ENCODE measurements around the gene ZNF142.

Gene ZNF142

GRCh38 chr2:218671097-218671653 is 11.8 kb upstream of the ZNF142 start:
- Mint-ChIP-seq H3K27me3 (no peaks in the 10 kb centered on the region), H3K36me3 (peaks cover 5% of the 10 kb centered on the region), H3K4me3 (peak overlapping the region; percentile 94), H3K9me3 (no peaks in the 10 kb centered on the region), H3K27ac (peak overlapping the region; percentile 92), H3K4me1 (peaks cover 19% of the 10 kb centered on the region)
- ATAC-seq (ENCODE audit: low read depth) (no peak), DNase-seq (ENCODE audit: low spot score in 2 of 2) (no peak)

GRCh38 chr2:218664653-218665052 is 5.2 kb upstream of the ZNF142 start:
- Mint-ChIP-seq H3K4me3 (no peak overlapping the region), H3K36me3 (peaks cover 31% of the 10 kb centered on the region)

GRCh38 chr2:218663901-218664300 is 4.5 kb upstream of the ZNF142 start:
- ATAC-seq (ENCODE audit: low read depth): no peak
- Mint-ChIP-seq H3K36me3 (peaks cover 31% of the 10 kb centered on the region), H3K4me1 (peaks cover 11% of the 10 kb centered on the region), H3K4me3 (no peak overlapping the region), H3K27ac (no peak overlapping the region), H3K9me3 (no peaks in the 10 kb centered on the region), H3K27me3 (no peaks in the 10 kb centered on the region)
- no peak for DNase-seq (ENCODE audit: low spot score in 2 of 2)

More at GRCh38 chr2:218664653-218665052, 5.2 kb upstream of the ZNF142 start:
- Mint-ChIP-seq H3K9me3 (no peaks in the 10 kb centered on the region), H3K27ac (no peak overlapping the region), H3K27me3 (no peaks in the 10 kb centered on the region), H3K4me1 (peaks cover 9% of the 10 kb centered on the region)
- DNase-seq (ENCODE audit: low spot score in 2 of 2): no peak
- ATAC-seq (ENCODE audit: low read depth): no peak

- H3K36me3 Mint-ChIP-seq: peaks cover 31% of the 10 kb centered on the region
- no peak overlapping the region for H3K4me3 Mint-ChIP-seq
- ATAC-seq (ENCODE audit: low read depth): no peak
- peak overlapping the region; percentile 5 for H3K27ac Mint-ChIP-seq
- H3K9me3 Mint-ChIP-seq: no peaks in the 10 kb centered on the region
- no peaks in the 10 kb centered on the region for H3K27me3 Mint-ChIP-seq
- DNase-seq (ENCODE audit: low spot score in 2 of 2): no peak
- peaks cover 18% of the 10 kb centered on the region for H3K4me1 Mint-ChIP-seq
Measured at GRCh38 chr2:218662827-218663226, 3.4 kb upstream of the ZNF142 start.

DNA sequence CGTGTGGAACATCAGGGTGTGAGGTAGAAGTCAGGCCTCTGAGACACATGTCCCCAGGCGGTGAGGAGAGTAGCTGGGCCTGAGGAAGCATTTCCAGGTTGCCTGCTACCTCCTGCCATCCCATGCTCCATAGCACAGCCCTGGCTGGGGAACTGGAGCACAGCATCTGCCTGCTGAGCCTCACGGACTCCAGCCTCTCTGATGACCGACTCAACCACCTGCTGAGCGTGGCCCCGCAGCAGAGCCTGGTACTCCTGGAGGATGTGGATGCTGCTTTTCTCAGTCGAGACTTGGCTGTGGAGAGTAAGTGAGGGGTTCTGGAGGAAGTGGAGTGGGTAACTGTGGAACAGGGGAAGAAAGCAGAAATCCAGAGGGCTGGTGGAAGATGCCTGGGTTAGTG is 3.0 kb upstream of the ZNF142 start:
- no peaks in the 10 kb centered on the region for H3K9me3 Mint-ChIP-seq
- no peaks in the 10 kb centered on the region for H3K27me3 Mint-ChIP-seq
- H3K36me3 Mint-ChIP-seq: peaks cover 34% of the 10 kb centered on the region
- H3K27ac Mint-ChIP-seq: no peak overlapping the region
- H3K4me1 Mint-ChIP-seq: peaks cover 21% of the 10 kb centered on the region
- ATAC-seq (ENCODE audit: low read depth) (no peak), DNase-seq (ENCODE audit: low spot score in 2 of 2) (no peak)
- H3K4me3 Mint-ChIP-seq: no peak overlapping the region

DNA sequence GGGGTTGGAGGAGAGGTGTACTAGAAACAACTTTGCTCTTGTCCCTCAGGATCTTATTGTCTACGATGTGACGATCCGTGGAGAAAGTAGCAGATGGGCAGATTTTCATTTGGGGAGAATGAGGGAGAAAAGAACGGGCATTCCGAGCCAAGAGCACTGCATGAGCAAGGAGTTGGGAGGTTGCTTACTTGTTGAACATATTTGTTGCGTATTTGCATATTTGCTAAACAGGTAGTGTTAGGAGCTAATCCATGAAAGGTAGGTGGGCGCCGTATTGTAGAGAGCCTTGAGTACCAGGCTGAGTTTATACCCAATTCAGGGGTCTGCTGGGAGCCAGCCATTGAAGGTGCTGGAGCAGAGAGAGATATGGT is 550 bp upstream of the ZNF142 start:
- Mint-ChIP-seq H3K9me3 (no peaks in the 10 kb centered on the region), H3K27me3 (no peaks in the 10 kb centered on the region), H3K27ac (peak overlapping the region; percentile 73), H3K36me3 (peaks cover 24% of the 10 kb centered on the region), H3K4me3 (peak overlapping the region; percentile 90), H3K4me1 (peaks cover 26% of the 10 kb centered on the region)
- ATAC-seq (ENCODE audit: low read depth) (no peak), DNase-seq (ENCODE audit: low spot score in 2 of 2) (no peak)

- Mint-ChIP-seq H3K27ac (peak overlapping the region; percentile 73), H3K4me1 (peaks cover 26% of the 10 kb centered on the region), H3K36me3 (peaks cover 18% of the 10 kb centered on the region), H3K4me3 (peak overlapping the region; percentile 90), H3K9me3 (no peaks in the 10 kb centered on the region), H3K27me3 (no peaks in the 10 kb centered on the region)
- ATAC-seq (ENCODE audit: low read depth) (peak; percentile 38), DNase-seq (ENCODE audit: low spot score in 2 of 2) (peak; percentile 21 to 31)
Measured at GRCh38 chr2:218658671-218659257, 659 bp downstream of the ZNF142 start.

DNA sequence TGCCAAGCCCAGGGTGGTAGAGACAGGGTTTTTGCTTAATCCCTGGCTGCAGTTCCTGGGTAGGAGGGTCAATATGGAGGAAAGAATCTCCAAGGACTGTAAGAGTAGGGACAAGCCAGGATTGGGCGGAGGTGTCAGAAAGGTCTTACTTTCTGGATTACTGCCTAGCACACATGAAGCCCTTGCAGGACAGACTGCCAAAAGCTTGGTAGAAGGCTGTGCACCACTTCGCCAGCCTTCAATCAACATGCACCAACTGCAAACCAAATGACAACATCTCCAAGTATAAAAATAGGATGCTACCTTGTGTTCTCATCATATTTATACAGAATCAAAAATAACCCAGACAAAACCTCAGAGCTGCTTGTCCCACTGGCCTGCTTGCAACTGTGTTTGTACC is 3.7 kb downstream of the ZNF142 start:
- no peak overlapping the region for H3K4me3 Mint-ChIP-seq
- DNase-seq (ENCODE audit: low spot score in 2 of 2): no peak
- no peaks in the 10 kb centered on the region for H3K9me3 Mint-ChIP-seq
- peaks cover 15% of the 10 kb centered on the region for H3K36me3 Mint-ChIP-seq
- peaks cover 27% of the 10 kb centered on the region for H3K4me1 Mint-ChIP-seq
- no peak for ATAC-seq (ENCODE audit: low read depth)
- no peaks in the 10 kb centered on the region for H3K27me3 Mint-ChIP-seq
- H3K27ac Mint-ChIP-seq: no peak overlapping the region

DNA sequence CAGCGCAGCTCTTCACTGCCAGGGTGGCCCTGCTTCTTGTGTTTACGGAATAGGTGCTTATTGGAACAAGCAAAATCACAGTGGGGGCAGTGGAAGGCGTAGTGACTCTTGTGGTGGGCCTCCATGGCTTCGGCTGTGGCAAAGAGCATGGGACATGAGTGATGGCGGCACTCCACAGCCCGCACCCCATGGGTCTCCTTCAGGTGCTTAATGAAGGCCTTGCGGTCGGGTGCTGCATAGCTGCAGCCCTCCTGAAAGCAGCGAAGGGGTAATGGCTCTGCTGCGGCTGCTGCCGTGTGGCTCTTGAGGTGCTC is 10.7 kb downstream of the ZNF142 start:
- H3K27me3 Mint-ChIP-seq: no peaks in the 10 kb centered on the region
- no peak for DNase-seq (ENCODE audit: low spot score in 2 of 2)
- no peak overlapping the region for H3K27ac Mint-ChIP-seq
- H3K4me3 Mint-ChIP-seq: no peak overlapping the region
- peaks cover 5% of the 10 kb centered on the region for H3K4me1 Mint-ChIP-seq
- ATAC-seq (ENCODE audit: low read depth): no peak
- no peaks in the 10 kb centered on the region for H3K9me3 Mint-ChIP-seq
- H3K36me3 Mint-ChIP-seq: peaks cover 28% of the 10 kb centered on the region

DNA sequence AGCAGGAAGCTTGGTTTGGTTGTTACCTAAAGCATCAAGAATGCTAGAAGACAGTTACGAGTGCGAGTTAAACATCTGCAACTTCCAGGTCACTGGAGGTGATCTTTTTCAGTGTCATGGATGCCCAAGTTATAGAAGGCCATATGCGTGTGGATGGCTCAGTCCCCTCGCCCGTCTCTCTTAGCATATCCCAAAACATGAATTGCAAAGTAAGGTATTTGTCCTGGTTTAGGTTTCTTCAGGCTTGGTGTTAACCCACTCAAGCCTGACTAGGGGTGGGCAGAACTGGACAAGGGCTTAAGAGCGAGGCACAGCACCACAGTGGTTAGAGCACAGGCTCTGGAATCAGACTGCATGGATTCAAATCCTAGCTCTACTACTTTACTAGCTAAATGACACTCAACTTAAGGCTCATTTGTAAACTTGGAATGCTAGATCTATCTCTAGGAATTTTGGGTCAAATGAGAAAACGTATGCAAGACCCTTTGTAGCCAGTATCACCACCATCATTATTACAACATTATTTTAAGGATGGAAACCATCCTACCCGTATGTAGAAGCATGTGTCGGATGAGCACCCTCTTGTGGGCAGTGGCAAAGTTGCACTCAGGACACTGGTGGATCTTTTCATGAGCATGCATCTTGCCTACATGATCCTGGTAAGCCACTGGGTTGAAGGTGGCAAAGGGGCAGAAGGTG is 11.2 kb downstream of the ZNF142 start:
- ATAC-seq (ENCODE audit: low read depth) (peak; percentile 75), DNase-seq (ENCODE audit: low spot score in 2 of 2) (peak; percentile 36 to 37)
- Mint-ChIP-seq H3K36me3 (peaks cover 28% of the 10 kb centered on the region), H3K4me3 (no peak overlapping the region), H3K27me3 (no peaks in the 10 kb centered on the region), H3K4me1 (peaks cover 5% of the 10 kb centered on the region), H3K9me3 (no peaks in the 10 kb centered on the region), H3K27ac (no peak overlapping the region)

- DNase-seq (ENCODE audit: low spot score in 2 of 2) (no peak), ATAC-seq (ENCODE audit: low read depth) (no peak)
- Mint-ChIP-seq H3K36me3 (peaks cover 15% of the 10 kb centered on the region), H3K4me3 (no peak overlapping the region), H3K27me3 (no peaks in the 10 kb centered on the region), H3K27ac (no peak overlapping the region), H3K4me1 (peaks cover 3% of the 10 kb centered on the region), H3K9me3 (no peaks in the 10 kb centered on the region)
Measured at GRCh38 chr2:218645126-218645525, 14.3 kb downstream of the ZNF142 start.

DNA sequence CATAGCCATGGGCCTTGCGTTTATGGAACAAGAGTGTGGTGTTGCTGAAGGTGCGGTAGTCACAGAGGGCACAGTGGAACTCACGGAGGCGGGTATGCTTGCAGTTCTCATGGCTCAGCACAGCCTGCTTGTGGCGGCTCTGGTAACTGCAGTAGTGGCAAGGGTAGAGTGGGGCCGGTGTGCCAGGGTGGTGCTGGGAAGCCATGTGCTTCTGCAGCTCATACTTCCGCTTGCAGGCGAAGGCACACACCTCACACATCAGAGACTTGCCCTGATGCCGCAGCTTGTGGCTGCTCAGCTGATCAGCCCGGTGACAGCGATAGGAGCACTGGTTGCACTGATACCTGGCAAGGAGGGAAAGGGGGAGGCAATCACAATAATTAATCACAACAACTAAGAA is 14.7 kb downstream of the ZNF142 start:
- Mint-ChIP-seq H3K27me3 (no peaks in the 10 kb centered on the region), H3K27ac (no peak overlapping the region), H3K36me3 (peaks cover 14% of the 10 kb centered on the region), H3K4me1 (peaks cover 3% of the 10 kb centered on the region), H3K9me3 (no peaks in the 10 kb centered on the region), H3K4me3 (no peak overlapping the region)
- DNase-seq (ENCODE audit: low spot score in 2 of 2) (no peak), ATAC-seq (ENCODE audit: low read depth) (no peak)

GRCh38 chr2:218643751-218644310 is 15.6 kb downstream of the ZNF142 start:
- H3K4me3 Mint-ChIP-seq: no peak overlapping the region

GRCh38 chr2:218642786-218643185 is 16.6 kb downstream of the ZNF142 start:
- peaks cover 18% of the 10 kb centered on the region for H3K36me3 Mint-ChIP-seq
- ATAC-seq (ENCODE audit: low read depth): no peak
- H3K27ac Mint-ChIP-seq: no peak overlapping the region
- no peaks in the 10 kb centered on the region for H3K9me3 Mint-ChIP-seq
- H3K4me1 Mint-ChIP-seq: no peaks in the 10 kb centered on the region
- no peak overlapping the region for H3K4me3 Mint-ChIP-seq
- H3K27me3 Mint-ChIP-seq: no peaks in the 10 kb centered on the region
- DNase-seq (ENCODE audit: low spot score in 2 of 2): no peak

More at GRCh38 chr2:218643751-218644310, 15.6 kb downstream of the ZNF142 start:
- Mint-ChIP-seq H3K27me3 (no peaks in the 10 kb centered on the region), H3K9me3 (no peaks in the 10 kb centered on the region), H3K27ac (no peak overlapping the region), H3K36me3 (peaks cover 16% of the 10 kb centered on the region), H3K4me1 (peaks cover 3% of the 10 kb centered on the region)
- ATAC-seq (ENCODE audit: low read depth) (no peak), DNase-seq (ENCODE audit: low spot score in 2 of 2) (no peak)
